HepG2 (cell line): Measurements from ENCODE around the gene ABO. TPM values are rescaled to one million over a fixed set of nuclear protein-coding genes. Genes with fewer than 3 reads are reported as not detected.

ENCODE experiments used
- AHDC1 ChIP-seq: sonication (generic); formaldehyde crosslinking; IDR thresholded peaks from 2 replicates; pipeline ENCODE4 v1.5.1; 2020; ENCODE audit warnings: mild to moderate bottlenecking, missing genetic modification reagents, borderline replicate concordance
- ATF7-NPFF ChIP-seq: sonication (generic); formaldehyde crosslinking; IDR thresholded peaks from 2 replicates; pipeline ENCODE4 v1.8.1; 2023; ENCODE audit warnings: mild to moderate bottlenecking, low read depth, missing genetic modification reagents, moderate library complexity
- MYNN ChIP-seq: sonication (generic); formaldehyde crosslinking; IDR thresholded peaks from 2 replicates; pipeline ENCODE4 v1.4.0; 2020; ENCODE audit warnings: mild to moderate bottlenecking, low read depth, missing genetic modification reagents
- NONO ChIP-seq, 2 experiments: fragments of 450-650 bp in 1 of 2; sonication (generic) in 1 of 2; formaldehyde crosslinking in 1 of 2; IDR thresholded peaks in 1 of 2; conservative IDR thresholded peaks in 1 of 2; 2 replicates each; pipeline versions ENCODE4 v1.6.1 to v1.8.0; 2017 to 2022; ENCODE audit warnings: mild to moderate bottlenecking in 1 of 2, missing genetic modification reagents in 1 of 2, moderate library complexity in 1 of 2
- NPAS2 ChIP-seq: sonication (generic); formaldehyde crosslinking; IDR thresholded peaks from 2 replicates; pipeline ENCODE4 v1.8.0; 2022; ENCODE audit warnings: mild to moderate bottlenecking, missing genetic modification reagents, borderline replicate concordance
- STAG1 ChIP-seq: sonication (generic); formaldehyde crosslinking; IDR thresholded peaks from 2 replicates; pipeline ENCODE4 v1.4.0; 2020; ENCODE audit warnings: missing genetic modification reagents
- THYN1 ChIP-seq: sonication (generic); formaldehyde crosslinking; IDR thresholded peaks from 2 replicates; pipeline ENCODE4 v1.8.1; 2023; ENCODE audit warnings: low read depth, mild to moderate bottlenecking, moderate library complexity, missing genetic modification reagents, borderline replicate concordance
- XRCC5 ChIP-seq: fragments of 200-400 bp; formaldehyde crosslinking; optimal IDR thresholded peaks from 2 replicates; pipeline ENCODE3; 2017; ENCODE audit warnings: mild to moderate bottlenecking, low read length
- ZKSCAN8 ChIP-seq: IDR thresholded peaks from 2 replicates; pipeline ENCODE4 v1.6.1; 2016; ENCODE audit warnings: borderline replicate concordance, missing genetic modification reagents, missing compliant biosample characterization
- ZNF232 ChIP-seq: sonication (generic); formaldehyde crosslinking; IDR thresholded peaks from 2 replicates; pipeline ENCODE4 v1.4.0; 2020; ENCODE audit warnings: missing genetic modification reagents, borderline replicate concordance
- ZNF292 ChIP-seq: sonication (generic); formaldehyde crosslinking; IDR thresholded peaks from 2 replicates; pipeline ENCODE4 v1.8.1; 2022; ENCODE audit warnings: mild to moderate bottlenecking, low read depth, missing genetic modification reagents, borderline replicate concordance
- ZNF343 ChIP-seq: sonication (generic); formaldehyde crosslinking; IDR thresholded peaks from 2 replicates; pipeline ENCODE4 v1.4.0; 2020; ENCODE audit warnings: mild to moderate bottlenecking, missing genetic modification reagents
- ZNF350 ChIP-seq: sonication (generic); formaldehyde crosslinking; IDR thresholded peaks from 2 replicates; pipeline ENCODE4 v1.4.0; 2020; ENCODE audit warnings: mild to moderate bottlenecking, low read depth, missing genetic modification reagents, borderline replicate concordance
- ZNF367 ChIP-seq: sonication (generic); formaldehyde crosslinking; IDR thresholded peaks from 2 replicates; pipeline ENCODE4 v1.4.0; 2020; ENCODE audit warnings: missing genetic modification reagents, borderline replicate concordance
- ZNF891 ChIP-seq: sonication (generic); formaldehyde crosslinking; IDR thresholded peaks from 2 replicates; pipeline ENCODE4 v1.5.0; 2020; ENCODE audit warnings: mild to moderate bottlenecking, missing genetic modification reagents
- polyA plus RNA-seq, 8 experiments: library from polyadenylated mRNA; depleted of rRNA in 3 of 8; stranded (reverse) in 7 of 8; unstranded in 1 of 8; fragments of >200 nt; fragmentation: Illumina TruSeq in 4 of 8; extraction: Trizol in 4 of 8; gene quantifications; 2 replicates each; pipeline versions ENCODE4 v1.2.1 to v1.2.3, GENCODE V29; 2011 to 2016; ENCODE audit warnings: low read depth in 4 of 8, missing spikeins in 1 of 8, mixed read lengths in 1 of 8; ENCODE audit not compliant: insufficient read depth in 1 of 8
- total RNA-seq, 5 experiments: library from RNA; depleted of rRNA; stranded (reverse); fragments of >200 nt; fragmentation: Illumina TruSeq; extraction: Trizol; gene quantifications; 2 replicates each; pipeline ENCODE4 v1.2.3, GENCODE V29; 2016; ENCODE audit warnings: low read depth in 1 of 5
- TF ChIP-seq, protein P1 (sequence below): sonication (generic); formaldehyde crosslinking; IDR thresholded peaks from 2 replicates; pipeline ENCODE4 v1.8.0; 2023; ENCODE audit warnings: mild to moderate bottlenecking, missing genetic modification reagents
- TF ChIP-seq, protein P2 (sequence below): sonication (generic); formaldehyde crosslinking; IDR thresholded peaks from 2 replicates; pipeline ENCODE4 v1.5.0; 2020; ENCODE audit warnings: mild to moderate bottlenecking, missing genetic modification reagents
- TF ChIP-seq, protein P3 (sequence below): sonication (generic); formaldehyde crosslinking; IDR thresholded peaks from 2 replicates; pipeline ENCODE4 v1.5.0; 2020; ENCODE audit warnings: missing genetic modification reagents

Gene ABO
- total and polyA plus RNA-seq, 2 of the 13 experiments (the other 11 are each of a cell fraction or from before 2014, with no cell fraction given) = not detected

- TF ChIP-seq ZKSCAN8 (CRISPR knock-in tag) (no peak), XRCC5 (peak; percentile 39), ZNF367 (CRISPR knock-in tag) (no peak), ZNF343 (CRISPR knock-in tag) (0 out of 2 replicates have a peak, but pooled peaks have one; percentile 50), ZNF292 (CRISPR knock-in tag) (no peak), ZNF350 (peak; percentile 23; the same call in 1 of the 2 replicates), STAG1 (CRISPR knock-in tag) (peak; percentile 56), NPAS2 (CRISPR knock-in tag) (no peak), MYNN (CRISPR knock-in tag) (no peak), ZNF891 (CRISPR knock-in tag) (no peak), ATF7-NPFF (no peak), AHDC1 (CRISPR knock-in tag) (no peak), NONO (IDR thresholded peaks at IDR 0.05) (no peak), NONO (CRISPR knock-in tag; conservative IDR thresholded peaks at IDR 0.05) (no peak), ZNF232 (CRISPR knock-in tag) (peak; percentile 38; the same call in 1 of the 2 replicates), THYN1 (CRISPR knock-in tag) (no peak)
- TF ChIP-seq, protein P1, sequence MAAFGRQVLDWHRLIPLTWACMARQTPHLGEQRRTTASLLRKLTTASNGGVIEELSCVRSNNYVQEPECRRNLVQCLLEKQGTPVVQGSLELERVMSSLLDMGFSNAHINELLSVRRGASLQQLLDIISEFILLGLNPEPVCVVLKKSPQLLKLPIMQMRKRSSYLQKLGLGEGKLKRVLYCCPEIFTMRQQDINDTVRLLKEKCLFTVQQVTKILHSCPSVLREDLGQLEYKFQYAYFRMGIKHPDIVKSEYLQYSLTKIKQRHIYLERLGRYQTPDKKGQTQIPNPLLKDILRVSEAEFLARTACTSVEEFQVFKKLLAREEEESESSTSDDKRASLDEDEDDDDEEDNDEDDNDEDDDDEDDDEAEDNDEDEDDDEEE (CRISPR knock-in tag) = no peak
- TF ChIP-seq, protein P2, sequence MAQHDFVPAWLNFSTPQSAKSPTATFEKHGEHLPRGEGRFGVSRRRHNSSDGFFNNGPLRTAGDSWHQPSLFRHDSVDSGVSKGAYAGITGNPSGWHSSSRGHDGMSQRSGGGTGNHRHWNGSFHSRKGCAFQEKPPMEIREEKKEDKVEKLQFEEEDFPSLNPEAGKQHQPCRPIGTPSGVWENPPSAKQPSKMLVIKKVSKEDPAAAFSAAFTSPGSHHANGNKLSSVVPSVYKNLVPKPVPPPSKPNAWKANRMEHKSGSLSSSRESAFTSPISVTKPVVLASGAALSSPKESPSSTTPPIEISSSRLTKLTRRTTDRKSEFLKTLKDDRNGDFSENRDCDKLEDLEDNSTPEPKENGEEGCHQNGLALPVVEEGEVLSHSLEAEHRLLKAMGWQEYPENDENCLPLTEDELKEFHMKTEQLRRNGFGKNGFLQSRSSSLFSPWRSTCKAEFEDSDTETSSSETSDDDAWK (CRISPR knock-in tag) = no peak
- TF ChIP-seq, protein P3, sequence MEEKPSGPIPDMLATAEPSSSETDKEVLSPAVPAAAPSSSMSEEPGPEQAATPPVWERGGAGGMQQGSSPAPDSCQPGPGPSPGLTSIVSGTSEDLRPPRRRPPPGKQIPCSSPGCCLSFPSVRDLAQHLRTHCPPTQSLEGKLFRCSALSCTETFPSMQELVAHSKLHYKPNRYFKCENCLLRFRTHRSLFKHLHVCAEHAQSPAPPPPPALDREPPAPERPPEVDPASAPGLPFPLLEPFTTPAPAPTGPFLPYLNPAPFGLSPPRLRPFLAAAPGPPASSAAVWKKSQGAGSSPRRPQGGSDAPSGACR (CRISPR knock-in tag) = no peak
These were observed 36.0 kb downstream of the ABO start (continued) for GRCh38 chr9:133238851-133239532.
